CD4-positive, alpha-beta T cell treated with Interleukin-4 for 4 hours (primary cell): ENCODE measurements around the gene LUC7L.
"Not testable (repeated sequence)": the region's sequence is repeated elsewhere in the genome, so short reads cannot be mapped to it uniquely, and the experiment has no call there.

ENCODE experiments used
- DNase-seq: peaks from one replicate; pipeline ENCODE4 v3.0.0-alpha.2; 2020

The LUC7L gene

GRCh38 chr16:228151-228851, 948 bp downstream of the LUC7L start:
- DNase-seq, result no peak

DNA sequence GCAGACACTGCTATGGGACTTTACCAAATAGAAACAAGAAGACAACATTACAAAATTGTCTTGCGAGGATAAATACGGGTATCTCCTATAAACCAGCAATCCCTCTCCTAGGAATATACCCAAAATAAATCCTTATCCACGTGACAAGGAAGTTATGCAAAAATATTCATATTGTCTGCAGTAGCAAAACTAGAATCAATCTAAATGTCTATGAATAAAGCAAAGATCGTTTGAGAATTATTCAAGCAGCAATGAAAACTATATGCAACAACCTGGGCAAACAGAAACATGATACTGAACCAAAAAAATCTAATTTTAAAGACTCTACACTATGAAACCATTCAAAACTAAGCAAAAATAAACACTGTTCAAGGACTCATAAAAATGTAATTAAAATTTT, 9.2 kb downstream of the LUC7L start:
- no peak for DNase-seq

DNA sequence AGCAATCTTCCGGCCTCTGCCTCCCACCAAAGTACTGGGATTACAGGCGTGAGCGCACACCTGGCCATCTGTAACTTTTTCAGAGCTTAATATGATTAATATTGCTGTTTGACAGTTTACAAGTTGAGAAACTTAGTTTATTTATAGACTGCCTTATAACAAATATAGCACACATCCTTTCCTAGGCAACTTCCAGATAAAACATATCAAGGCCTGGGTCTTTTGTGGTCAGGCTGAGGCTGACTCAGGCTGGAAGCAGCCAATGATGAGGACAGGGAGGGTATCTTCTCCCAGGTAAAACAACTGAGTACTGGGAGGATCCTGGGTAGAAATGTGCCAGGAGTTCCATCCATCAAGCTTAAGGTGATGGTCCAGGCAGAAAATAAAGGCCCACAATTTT, 16.2 kb downstream of the LUC7L start:
- no peak for DNase-seq

- DNase-seq, result not testable (repeated sequence)
Measured at GRCh38 chr16:211631-212180, 17.5 kb downstream of the LUC7L start.

GRCh38 chr16:209359-209758, 19.9 kb downstream of the LUC7L start:
- DNase-seq, result not testable (repeated sequence)

DNA sequence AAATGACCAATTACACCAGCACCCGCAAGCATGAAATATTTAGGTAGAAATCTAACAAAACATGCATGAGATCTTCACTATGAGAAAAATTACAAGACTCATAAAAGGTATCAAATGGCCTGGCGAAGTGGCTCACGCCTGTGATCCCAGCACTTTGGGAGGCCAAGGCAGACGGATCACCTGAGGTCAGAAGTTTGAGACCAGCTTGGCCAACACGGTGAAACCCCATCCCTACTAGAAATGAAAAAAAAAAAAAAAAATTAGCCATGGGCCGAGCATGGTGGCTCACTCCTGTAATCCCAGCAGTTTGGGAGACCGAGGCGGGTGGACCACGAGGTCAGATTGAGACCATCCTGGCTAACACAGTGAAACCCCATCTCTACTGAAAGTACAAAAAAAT, 25.2 kb downstream of the LUC7L start:
- DNase-seq, result not testable (repeated sequence)

- no peak for DNase-seq
Measured at GRCh38 chr16:203246-203645, 26.0 kb downstream of the LUC7L start.

DNA sequence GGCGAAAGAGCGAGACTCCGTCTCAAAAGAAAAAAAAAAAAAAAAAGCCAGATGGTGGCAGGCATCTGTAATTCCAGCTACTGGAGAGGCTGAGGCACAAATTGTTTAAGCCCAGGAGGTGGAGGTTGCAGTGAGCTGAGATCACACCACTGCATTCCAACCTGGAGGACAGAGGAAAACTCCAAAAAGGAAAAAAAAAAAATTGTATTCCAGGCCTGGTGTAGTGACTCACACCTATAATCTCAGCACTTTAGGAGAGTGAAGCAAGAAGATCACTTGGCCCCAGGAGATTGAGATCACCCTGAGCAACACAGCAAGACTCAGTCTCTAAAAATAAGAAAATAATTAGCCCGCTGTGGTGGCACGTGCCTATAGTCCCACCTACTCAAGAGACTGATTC, 28.9 kb downstream of the LUC7L start:
- no peak for DNase-seq

- no peak for DNase-seq
Measured at GRCh38 chr16:194516-194915, 34.7 kb downstream of the LUC7L start.

DNA sequence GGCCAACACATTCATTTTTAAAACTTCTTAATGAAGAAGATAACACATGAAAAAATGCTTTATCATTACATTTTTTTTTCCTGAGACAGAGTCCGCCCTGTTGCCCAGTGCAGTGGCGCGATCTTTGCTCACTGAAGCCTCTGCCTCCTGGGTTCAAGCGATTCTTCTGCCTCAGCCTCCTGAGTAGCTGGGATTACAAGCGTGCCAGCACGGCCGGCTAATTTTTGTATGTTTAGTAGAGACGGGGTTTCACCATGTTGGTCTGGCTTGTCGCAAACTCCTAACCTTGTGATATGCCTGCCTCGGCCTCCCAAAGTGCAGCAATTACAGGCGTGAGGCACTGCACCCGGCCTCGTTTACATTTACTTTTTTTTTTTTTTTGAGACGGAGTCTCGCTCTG, 35.8 kb downstream of the LUC7L start:
- DNase-seq, result no peak

- DNase-seq, result no peak
Measured at GRCh38 chr16:192686-193085, 36.6 kb downstream of the LUC7L start.

GRCh38 chr16:191831-192230, 37.4 kb downstream of the LUC7L start:
- no peak for DNase-seq

- no peak for DNase-seq
Measured at GRCh38 chr16:189604-190186, 39.6 kb downstream of the LUC7L start.

GRCh38 chr16:188674-189073, 40.6 kb downstream of the LUC7L start:
- peak; percentile 8 for DNase-seq

- DNase-seq, result no peak
Measured at GRCh38 chr16:187330-187729, 41.9 kb downstream of the LUC7L start.

- DNase-seq, result no peak
Measured at GRCh38 chr16:185691-186090, 43.6 kb downstream of the LUC7L start.

- DNase-seq, result no peak
Measured at GRCh38 chr16:185213-185612, 44.0 kb downstream of the LUC7L start.

- DNase-seq, result no peak
Measured at GRCh38 chr16:183005-183404, 46.2 kb downstream of the LUC7L start.

DNA sequence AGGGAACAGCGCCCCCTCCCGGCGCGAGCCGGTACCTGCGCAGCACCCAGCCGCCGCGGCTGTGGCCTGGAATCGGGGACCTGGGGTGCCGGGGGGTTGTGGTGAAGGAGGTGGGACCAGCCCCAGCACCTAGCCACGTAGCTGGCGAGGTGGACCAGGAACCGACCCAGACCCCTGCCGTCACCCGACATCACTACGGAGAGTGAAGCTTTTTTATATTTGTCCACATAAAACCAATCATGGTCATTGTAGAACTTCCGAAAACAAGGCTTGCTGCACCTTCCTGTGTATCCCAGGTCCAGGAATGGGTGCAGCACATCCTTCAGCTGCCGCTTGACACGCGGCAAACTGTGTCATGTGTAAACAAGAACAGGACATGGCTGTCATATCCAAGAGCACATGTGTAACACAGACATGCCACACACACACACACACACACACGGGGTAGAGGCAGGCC, 47.7 kb downstream of the LUC7L start:
- no peak for DNase-seq

GRCh38 chr16:180681-181564, 48.3 kb downstream of the LUC7L start:
- DNase-seq, result peak; percentile 73

DNA sequence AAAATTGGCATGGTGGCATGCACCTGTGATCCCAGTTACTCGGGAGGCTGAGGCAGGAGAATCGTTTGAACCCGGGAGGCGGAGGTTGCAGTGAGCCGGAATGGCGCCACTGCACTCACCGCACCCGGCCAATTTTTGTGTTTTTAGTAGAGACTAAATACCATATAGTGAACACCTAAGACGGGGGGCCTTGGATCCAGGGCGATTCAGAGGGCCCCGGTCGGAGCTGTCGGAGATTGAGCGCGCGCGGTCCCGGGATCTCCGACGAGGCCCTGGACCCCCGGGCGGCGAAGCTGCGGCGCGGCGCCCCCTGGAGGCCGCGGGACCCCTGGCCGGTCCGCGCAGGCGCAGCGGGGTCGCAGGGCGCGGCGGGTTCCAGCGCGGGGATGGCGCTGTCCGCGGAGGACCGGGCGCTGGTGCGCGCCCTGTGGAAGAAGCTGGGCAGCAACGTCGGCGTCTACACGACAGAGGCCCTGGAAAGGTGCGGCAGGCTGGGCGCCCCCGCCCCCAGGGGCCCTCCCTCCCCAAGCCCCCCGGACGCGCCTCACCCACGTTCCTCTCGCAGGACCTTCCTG, 49.1 kb downstream of the LUC7L start, which contains the start of gene HBQ1:
Gene HBQ1 (plus strand): TSS at position 359 of the 575 bp plus-strand sequence. CDS start 28 bp downstream, at position 387.
- no peak for DNase-seq

DNA sequence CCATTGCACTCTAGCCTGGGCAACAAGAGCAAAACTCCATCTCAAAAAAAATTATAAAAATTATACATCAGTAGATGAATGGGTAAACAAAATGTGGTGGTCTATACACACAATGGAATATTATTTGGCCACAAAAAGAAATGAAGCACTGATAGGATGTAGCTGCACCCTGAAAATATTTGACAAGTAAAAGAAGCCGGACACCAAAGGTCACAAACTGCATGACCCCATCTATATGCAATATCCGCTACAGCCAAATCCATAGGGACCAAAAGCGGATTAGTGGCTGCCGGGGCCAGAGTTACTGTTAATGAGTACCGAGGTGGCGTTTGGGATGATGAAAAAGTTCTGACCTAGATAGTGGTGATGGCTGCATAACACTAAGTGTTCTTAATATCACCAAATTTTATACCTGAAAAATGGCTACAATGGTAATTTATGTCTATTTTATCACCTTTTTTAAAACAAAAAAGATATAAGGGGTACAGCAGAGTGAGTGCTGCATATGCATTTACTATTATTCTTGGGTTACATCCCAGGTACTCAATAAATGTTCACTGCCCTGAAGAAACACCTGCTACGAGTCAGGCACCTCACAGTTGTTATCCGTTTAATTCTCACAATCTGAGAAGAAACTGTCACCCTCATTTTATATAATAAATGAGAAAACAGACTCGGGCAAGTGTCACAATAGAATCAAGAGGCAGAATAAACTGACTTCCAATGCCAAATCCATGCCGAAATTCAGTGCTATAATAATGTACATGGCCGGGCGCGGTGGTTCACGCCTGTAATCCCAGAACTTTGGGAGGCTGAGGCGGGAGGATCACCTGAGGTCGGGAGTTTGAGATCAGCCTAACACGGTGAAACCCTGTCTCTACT, 49.8 kb downstream of the LUC7L start:
- no peak for DNase-seq
